WTC11 (cell line): Measurements from ENCODE around the gene MOB1B. TPM values are rescaled to one million over a fixed set of nuclear protein-coding genes. Genes with fewer than 3 reads are reported as not detected.

Source experiments
- ATAC-seq: fragments of 200-7000 bp; cut with Tn5 transposase; 2 replicates; pipeline ENCODE4 v1.10.0; 2021; ENCODE audit warnings: mild to moderate bottlenecking, moderate library complexity
- CTCF ChIA-PET: fragments of 300-600 bp; sonication (Branson Sonifier 250); formaldehyde crosslinking; loops from one replicate; lab custom pipeline; 2021; ENCODE audit warnings: antibody characterized with exemption; lab: Charles Lee
- POLR2A ChIA-PET: fragments of 350-600 bp; sonication (Branson Sonifier 250); formaldehyde crosslinking; loops from one replicate; lab custom pipeline; 2021; ENCODE audit warnings: antibody characterized with exemption; lab: Charles Lee
- DNase-seq: peaks from one replicate; pipeline ENCODE4 v3.0.0; 2021; ENCODE audit warnings: low spot score
- H3K27ac Mint-ChIP-seq: 2 replicates; pipeline ENCODE4 v1.8.0; 2021; ENCODE audit warnings: mixed read lengths
- H3K27me3 Mint-ChIP-seq: 2 replicates; pipeline ENCODE4 v1.8.0; 2021; ENCODE audit warnings: low read depth, mild to moderate bottlenecking, moderate library complexity, mixed read lengths
- H3K36me3 Mint-ChIP-seq: 2 replicates; pipeline ENCODE4 v1.8.0; 2021; ENCODE audit warnings: mixed read lengths
- H3K4me1 Mint-ChIP-seq: 2 replicates; pipeline ENCODE4 v1.8.0; 2022; ENCODE audit warnings: mixed read lengths
- H3K4me3 Mint-ChIP-seq: 2 replicates; pipeline ENCODE4 v1.8.0; 2021; ENCODE audit warnings: mild to moderate bottlenecking, moderate library complexity, mixed read lengths
- H3K9me3 Mint-ChIP-seq: 2 replicates; pipeline ENCODE4 v1.8.0; 2021; ENCODE audit warnings: mixed read lengths
- ARID4B ChIP-seq: sonication (generic); formaldehyde crosslinking; IDR thresholded peaks from 2 replicates; pipeline ENCODE4 v1.8.0; 2023; ENCODE audit warnings: missing genetic modification reagents, mild to moderate bottlenecking, borderline replicate concordance
- ATF2 ChIP-seq: sonication (generic); formaldehyde crosslinking; IDR thresholded peaks from 2 replicates; pipeline ENCODE4 v1.8.1; 2022; ENCODE audit warnings: low read depth, missing genetic modification reagents, borderline replicate concordance
- CDX4 ChIP-seq: fragments of 250-450 bp; sonication (Bioruptor Pico); IDR thresholded peaks from 2 replicates; pipeline ENCODE4 v1.9.0; 2021; ENCODE audit warnings: moderate library complexity, mild to moderate bottlenecking, inconsistent platforms, borderline replicate concordance
- CREB1 ChIP-seq: sonication (generic); formaldehyde crosslinking; IDR thresholded peaks from 2 replicates; pipeline ENCODE4 v1.8.0; 2023; ENCODE audit warnings: mild to moderate bottlenecking, missing genetic modification reagents
- FOXK1 ChIP-seq: sonication (generic); formaldehyde crosslinking; IDR thresholded peaks from 2 replicates; pipeline ENCODE4 v1.8.0; 2022; ENCODE audit warnings: mild to moderate bottlenecking, moderate library complexity, missing genetic modification reagents
- HMGA2 ChIP-seq: fragments of 250-450 bp; sonication (Bioruptor Pico); IDR thresholded peaks from 2 replicates; pipeline ENCODE4 v1.4.0; 2021; ENCODE audit warnings: mild to moderate bottlenecking, moderate library complexity
- JAZF1 ChIP-seq: fragments of 250-450 bp; sonication (Bioruptor Pico); IDR thresholded peaks from 2 replicates; pipeline ENCODE4 v1.9.0; 2021; ENCODE audit warnings: moderate library complexity, mild to moderate bottlenecking, inconsistent platforms
- KAT7 ChIP-seq: sonication (generic); formaldehyde crosslinking; IDR thresholded peaks from 2 replicates; pipeline ENCODE4 v1.8.1; 2023; ENCODE audit warnings: missing genetic modification reagents, mild to moderate bottlenecking, borderline replicate concordance
- MLX ChIP-seq: sonication (generic); formaldehyde crosslinking; IDR thresholded peaks from 2 replicates; pipeline ENCODE4 v1.8.1; 2023; ENCODE audit warnings: mild to moderate bottlenecking, missing genetic modification reagents, moderate library complexity
- NFE2L1 ChIP-seq: sonication (generic); formaldehyde crosslinking; IDR thresholded peaks from 2 replicates; pipeline ENCODE4 v1.8.1; 2023; ENCODE audit warnings: missing genetic modification reagents
- NFYB ChIP-seq: sonication (generic); formaldehyde crosslinking; conservative IDR thresholded peaks from 2 replicates; pipeline ENCODE4 v1.8.0; 2022; ENCODE audit warnings: low read depth, missing genetic modification reagents
- SMAD4 ChIP-seq: sonication (generic); formaldehyde crosslinking; IDR thresholded peaks from 2 replicates; pipeline ENCODE4 v1.8.0; 2022; ENCODE audit warnings: mild to moderate bottlenecking, missing genetic modification reagents
- TCF7 ChIP-seq: sonication (generic); formaldehyde crosslinking; IDR thresholded peaks from 2 replicates; pipeline ENCODE4 v1.8.0; 2022; ENCODE audit warnings: mild to moderate bottlenecking, low read depth, missing genetic modification reagents, moderate library complexity
- TEAD1 ChIP-seq: sonication (generic); formaldehyde crosslinking; IDR thresholded peaks from 2 replicates; pipeline ENCODE4 v1.8.0; 2022; ENCODE audit warnings: mild to moderate bottlenecking, missing genetic modification reagents
- ZBTB43 ChIP-seq: sonication (generic); formaldehyde crosslinking; IDR thresholded peaks from 2 replicates; pipeline ENCODE4 v1.8.1; 2023; ENCODE audit warnings: mild to moderate bottlenecking, missing genetic modification reagents
- ZNF138 ChIP-seq: sonication (generic); formaldehyde crosslinking; conservative IDR thresholded peaks from 2 replicates; pipeline ENCODE4 v1.8.1; 2022; ENCODE audit warnings: mild to moderate bottlenecking, moderate library complexity, missing genetic modification reagents
- ZNF396 ChIP-seq: fragments of 250-450 bp; sonication (Bioruptor Pico); IDR thresholded peaks from 2 replicates; pipeline ENCODE4 v1.8.0; 2021; ENCODE audit warnings: mild to moderate bottlenecking, moderate library complexity, borderline replicate concordance
- ZNF671 ChIP-seq: fragments of 250-450 bp; sonication (Bioruptor Pico); IDR thresholded peaks from 2 replicates; pipeline ENCODE4 v1.8.0; 2021; ENCODE audit warnings: mild to moderate bottlenecking
- total RNA-seq: library from RNA; stranded (reverse); gene quantifications from 3 replicates; pipeline ENCODE4 v1.2.3, GENCODE V29; 2021

MOB1B gene
- total RNA-seq, 1 experiment from 2014 or later, result 28.0 TPM

- TF ChIP-seq FOXK1 (CRISPR knock-in tag), result no peak
- TF ChIP-seq TEAD1 (CRISPR knock-in tag), result no peak
- no peak for TF ChIP-seq TCF7 (CRISPR knock-in tag)
- no peak for TF ChIP-seq CREB1
- no peak for TF ChIP-seq KAT7 (CRISPR knock-in tag)
- TF ChIP-seq JAZF1 (CRISPR knock-in tag), result no peak
- TF ChIP-seq NFE2L1, result no peak
Measured at GRCh38 chr4:70931347-70931746, 29.2 kb downstream of the MOB1B start (continued).

GRCh38 chr4:70932984-70933383, 30.8 kb downstream of the MOB1B start:
- Mint-ChIP-seq H3K9me3 (peaks cover 6% of the 10 kb centered on the region), H3K4me3 (no peak overlapping the region), H3K4me1 (peaks cover 12% of the 10 kb centered on the region), H3K27ac (no peak overlapping the region), H3K36me3 (peaks cover 14% of the 10 kb centered on the region; the same call in 1 of the 2 replicates), H3K27me3 (no peaks in the 10 kb centered on the region)
- CTCF ChIA-PET, result no interaction called here
- DNase-seq (no peak), ATAC-seq (no peak)
- POLR2A ChIA-PET, result no interaction called here
- no peak for TF ChIP-seq NFYB (CRISPR knock-in tag)

GRCh38 chr4:70935038-70935695, 33.0 kb downstream of the MOB1B start:
- no peaks in the 10 kb centered on the region for H3K27me3 Mint-ChIP-seq
- TF ChIP-seq ZNF138, result no peak
- TF ChIP-seq, all 79 proteins: peak for 0
- no peak overlapping the region for H3K4me3 Mint-ChIP-seq
- ATAC-seq, result no peak
- peaks cover 17% of the 10 kb centered on the region for H3K4me1 Mint-ChIP-seq
- POLR2A ChIA-PET, result no interaction called here
- CTCF ChIA-PET, result no interaction called here
- peaks cover 6% of the 10 kb centered on the region for H3K9me3 Mint-ChIP-seq
- H3K36me3 Mint-ChIP-seq, result peaks cover 15% of the 10 kb centered on the region; the same call in 1 of the 2 replicates
- H3K27ac Mint-ChIP-seq, result no peak overlapping the region; the same call in 1 of the 2 replicates
- no peak for DNase-seq

GRCh38 chr4:70936200-70936787, 34.1 kb downstream of the MOB1B start:
- H3K36me3 Mint-ChIP-seq, result peaks cover 19% of the 10 kb centered on the region; the same call in 1 of the 2 replicates
- peaks cover 6% of the 10 kb centered on the region for H3K9me3 Mint-ChIP-seq
- no peak for ATAC-seq
- no peaks in the 10 kb centered on the region for H3K27me3 Mint-ChIP-seq
- CTCF ChIA-PET, result no interaction called here
- peaks cover 11% of the 10 kb centered on the region for H3K4me1 Mint-ChIP-seq
- POLR2A ChIA-PET, result no interaction called here
- TF ChIP-seq MLX (CRISPR knock-in tag) (no peak), CDX4 (CRISPR knock-in tag) (no peak)
- H3K4me3 Mint-ChIP-seq, result no peak overlapping the region
- no peak for DNase-seq
- no peak overlapping the region for H3K27ac Mint-ChIP-seq

- Mint-ChIP-seq H3K36me3 (peaks cover 15% of the 10 kb centered on the region; the same call in 1 of the 2 replicates), H3K27me3 (no peaks in the 10 kb centered on the region), H3K27ac (0 out of 2 replicates have a peak overlapping the region, but pooled peaks have one; percentile 9), H3K4me3 (no peak overlapping the region), H3K9me3 (peaks cover under 1% of the 10 kb centered on the region; the same call in 1 of the 2 replicates), H3K4me1 (peaks cover 11% of the 10 kb centered on the region)
- ATAC-seq (no peak), DNase-seq (no peak)
- POLR2A ChIA-PET, result interaction anchor here (0.5 kb wide), 1 partner anchor 278 kb away, joined by 4 read pairs; no protein-coding TSS in a partner anchor
- CTCF ChIA-PET, result interaction anchor here (1.2 kb wide), 1 partner anchor 72 kb away, joined by 7 read pairs; no protein-coding TSS in a partner anchor
- no peak for TF ChIP-seq ZNF671 (CRISPR knock-in tag)
- no peak for TF ChIP-seq HMGA2 (CRISPR knock-in tag)
- no peak for TF ChIP-seq FOXK1 (CRISPR knock-in tag)
- TF ChIP-seq ZBTB43 (CRISPR knock-in tag), result no peak
- no peak for TF ChIP-seq ZNF396 (CRISPR knock-in tag)
- TF ChIP-seq ATF2 (CRISPR knock-in tag), result no peak
- TF ChIP-seq ARID4B (CRISPR knock-in tag), result no peak
- no peak for TF ChIP-seq SMAD4 (CRISPR knock-in tag)
Measured at GRCh38 chr4:70938086-70938485, 35.9 kb downstream of the MOB1B start.
